Thoracic aorta endothelial cell (primary cell): Measurements from ENCODE around the gene GLMP. TPM values are rescaled to one million over a fixed set of nuclear protein-coding genes. Genes with fewer than 3 reads are reported as not detected.

Experiments used
- total RNA-seq: library from RNA; depleted of rRNA; stranded (reverse); fragments of >200 nt; gene quantifications from 2 replicates; pipeline ENCODE4 v1.2.3, GENCODE V29; 2012

The GLMP gene, protein sequence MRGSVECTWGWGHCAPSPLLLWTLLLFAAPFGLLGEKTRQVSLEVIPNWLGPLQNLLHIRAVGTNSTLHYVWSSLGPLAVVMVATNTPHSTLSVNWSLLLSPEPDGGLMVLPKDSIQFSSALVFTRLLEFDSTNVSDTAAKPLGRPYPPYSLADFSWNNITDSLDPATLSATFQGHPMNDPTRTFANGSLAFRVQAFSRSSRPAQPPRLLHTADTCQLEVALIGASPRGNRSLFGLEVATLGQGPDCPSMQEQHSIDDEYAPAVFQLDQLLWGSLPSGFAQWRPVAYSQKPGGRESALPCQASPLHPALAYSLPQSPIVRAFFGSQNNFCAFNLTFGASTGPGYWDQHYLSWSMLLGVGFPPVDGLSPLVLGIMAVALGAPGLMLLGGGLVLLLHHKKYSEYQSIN
- total RNA-seq, result 41.1 and 41.2 TPM in 2 replicates

GRCh38 chr1:156295391-156295947, at the start of gene GLMP:
Gene GLMP, minus strand, starts transcription at chr1:156295679. Its CDS starts 34 bp downstream, at chr1:156295645.

GRCh38 chr1:156338180-156338976, 42.9 kb upstream of the GLMP start, which contains the start of the genes CCT3 and TSACC:
Gene CCT3, minus strand, starts transcription at chr1:156338292. Its CDS starts 108 bp downstream, at chr1:156338184.
Gene TSACC, plus strand, starts transcription at chr1:156338526. Its CDS starts 1,232 bp downstream, at chr1:156339758.

GRCh38 chr1:156298852-156299357, 3.4 kb upstream of the GLMP start, which contains the start of gene VHLL:
Gene VHLL, minus strand, starts transcription at chr1:156299307. Its CDS starts 118 bp downstream, at chr1:156299189.

GRCh38 chr1:156284112-156284511, 11.4 kb downstream of the GLMP start, which contains the start of gene TMEM79:
Gene TMEM79, plus strand, starts transcription at chr1:156284325. Its CDS starts 902 bp downstream, at chr1:156285227.

GRCh38 chr1:156282479-156283222, 12.8 kb downstream of the GLMP start, which contains the start of gene SMG5:
Gene SMG5, minus strand, starts transcription at chr1:156282825. Its CDS starts 145 bp downstream, at chr1:156282680.

GRCh38 chr1:156247460-156248322, 47.8 kb downstream of the GLMP start, which contains the start of gene PAQR6:
Gene PAQR6, minus strand, starts transcription at chr1:156248056. Its CDS starts 1,325 bp downstream, at chr1:156246731.

Other genes with a start within 250 kb of the GLMP start
- gene UBQLN4, start 241.9 kb downstream of the GLMP start, total RNA-seq, result 28.6 and 32.5 TPM in 2 replicates
- 42.2 and 45.9 TPM in 2 replicates for gene LAMTOR2, start 240.9 kb downstream of the GLMP start, total RNA-seq
- gene RAB25, start 234.5 kb downstream of the GLMP start, total RNA-seq, result not detected in 2 replicates
- 7.8 and 8.3 TPM in 2 replicates for gene MEX3A, start 213.2 kb downstream of the GLMP start, total RNA-seq
- gene LMNA, start 181.0 kb downstream of the GLMP start, total RNA-seq, result 677 and 814 TPM in 2 replicates
- gene SEMA4A, start 142.1 kb downstream of the GLMP start, total RNA-seq, result 0.80 and 1.0 TPM in 2 replicates
- gene SLC25A44, start 101.6 kb downstream of the GLMP start, total RNA-seq, result 17.6 and 20.6 TPM in 2 replicates
- 43.5 and 54.7 TPM in 2 replicates for gene PMF1, start 82.7 kb downstream of the GLMP start, total RNA-seq
- 0.27 TPM in 1 of 2 replicates, not detected in the other for gene BGLAP, start 53.5 kb downstream of the GLMP start, total RNA-seq
- 0.27 and 0.36 TPM in 2 replicates for gene PAQR6, start 47.6 kb downstream of the GLMP start, total RNA-seq
- 59.6 and 66.0 TPM in 2 replicates for gene SMG5, start 12.9 kb downstream of the GLMP start, total RNA-seq
- gene TMEM79, start 11.4 kb downstream of the GLMP start, total RNA-seq, result 0.93 and 1.1 TPM in 2 replicates
- not detected in 2 replicates for gene VHLL, start 3.6 kb upstream of the GLMP start, total RNA-seq
- 564 and 587 TPM in 2 replicates for gene CCT3, start 42.6 kb upstream of the GLMP start, total RNA-seq
- gene TSACC, start 42.8 kb upstream of the GLMP start, total RNA-seq, result 0.40 TPM in 1 of 2 replicates, not detected in the other
- not detected in 2 replicates for gene RHBG, start 73.5 kb upstream of the GLMP start, total RNA-seq
- 10.6 and 18.1 TPM in 2 replicates for gene MEF2D, start 205.1 kb upstream of the GLMP start, total RNA-seq